Stomach (tissue), 4 donors: ENCODE data around the gene ADH5.

Experiments
- EP300 ChIP-seq: sonication (generic); formaldehyde crosslinking; IDR thresholded peaks from one replicate; pipeline ENCODE4 v1.6.1; 2017; ENCODE audit warnings: antibody characterized with exemption
- POLR2A ChIP-seq, 4 donors: fragments of 450-650 bp; IDR thresholded peaks; one replicate each; pipeline ENCODE4 v1.6.1; 2016; ENCODE audit warnings: antibody characterized with exemption in 4 of 4, control low read depth in 2 of 4, mild to moderate bottlenecking in 1 of 4, moderate library complexity in 1 of 4
- POLR2AphosphoS5 ChIP-seq, 3 donors: sonication (generic); formaldehyde crosslinking; IDR thresholded peaks; one replicate each; pipeline ENCODE4 v1.6.1; 2016; ENCODE audit warnings: antibody characterized with exemption in 3 of 3
- TF ChIP-seq, protein P1 (sequence below), 7 experiments: fragments of 450-650 bp in 4 of 7; fragments of 200-600 bp in 3 of 7; sonication (generic) in 3 of 7; IDR thresholded peaks; one replicate each; pipeline ENCODE4 v1.5.1; 2016 to 2019; ENCODE audit warnings: antibody characterized with exemption in 7 of 7, control low read depth in 2 of 7, mild to moderate bottlenecking in 1 of 7

DNA sequence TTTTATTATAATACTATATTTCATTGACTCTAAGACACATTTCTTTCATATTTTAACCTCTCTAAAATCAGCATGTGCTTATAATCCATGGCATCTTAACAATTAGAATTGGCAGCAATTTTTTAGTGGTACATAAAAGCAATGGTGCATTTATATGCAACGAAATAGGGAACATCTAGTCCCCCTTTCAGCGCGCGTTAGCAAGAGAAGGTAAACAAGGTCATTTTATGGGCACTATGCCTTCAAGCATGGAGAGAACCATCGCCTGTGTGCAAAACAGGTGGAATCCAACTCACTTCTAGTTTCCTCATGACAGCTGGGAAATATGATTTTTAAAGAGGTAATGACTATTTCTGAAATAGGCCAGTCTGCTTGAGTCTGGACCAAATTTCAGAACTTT lies 6.4 kb downstream of the ADH5 start:
- TF ChIP-seq, protein P1, sequence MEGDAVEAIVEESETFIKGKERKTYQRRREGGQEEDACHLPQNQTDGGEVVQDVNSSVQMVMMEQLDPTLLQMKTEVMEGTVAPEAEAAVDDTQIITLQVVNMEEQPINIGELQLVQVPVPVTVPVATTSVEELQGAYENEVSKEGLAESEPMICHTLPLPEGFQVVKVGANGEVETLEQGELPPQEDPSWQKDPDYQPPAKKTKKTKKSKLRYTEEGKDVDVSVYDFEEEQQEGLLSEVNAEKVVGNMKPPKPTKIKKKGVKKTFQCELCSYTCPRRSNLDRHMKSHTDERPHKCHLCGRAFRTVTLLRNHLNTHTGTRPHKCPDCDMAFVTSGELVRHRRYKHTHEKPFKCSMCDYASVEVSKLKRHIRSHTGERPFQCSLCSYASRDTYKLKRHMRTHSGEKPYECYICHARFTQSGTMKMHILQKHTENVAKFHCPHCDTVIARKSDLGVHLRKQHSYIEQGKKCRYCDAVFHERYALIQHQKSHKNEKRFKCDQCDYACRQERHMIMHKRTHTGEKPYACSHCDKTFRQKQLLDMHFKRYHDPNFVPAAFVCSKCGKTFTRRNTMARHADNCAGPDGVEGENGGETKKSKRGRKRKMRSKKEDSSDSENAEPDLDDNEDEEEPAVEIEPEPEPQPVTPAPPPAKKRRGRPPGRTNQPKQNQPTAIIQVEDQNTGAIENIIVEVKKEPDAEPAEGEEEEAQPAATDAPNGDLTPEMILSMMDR (IDR thresholded peaks at IDR 0.05), result no peak
- TF ChIP-seq POLR2A (IDR thresholded peaks at IDR 0.05) (no peak), POLR2AphosphoS5 (IDR thresholded peaks at IDR 0.05) (no peak), EP300 (no peak)
